ENCODE data around the gene PGA5. TPM values are rescaled to one million over a fixed set of nuclear protein-coding genes. Genes with fewer than 3 reads are reported as not detected.
"Not testable (repeated sequence)": the region's sequence is repeated elsewhere in the genome, so short reads cannot be mapped to it uniquely, and the experiment has no call there.

The PGA5 gene
- polyA plus RNA-seq (2014; cell fraction: cytosol; rRNA removed): not detected in 2 replicates
- not detected in 2 replicates for polyA plus RNA-seq (2014; cell fraction: nucleus; rRNA removed)

DNA sequence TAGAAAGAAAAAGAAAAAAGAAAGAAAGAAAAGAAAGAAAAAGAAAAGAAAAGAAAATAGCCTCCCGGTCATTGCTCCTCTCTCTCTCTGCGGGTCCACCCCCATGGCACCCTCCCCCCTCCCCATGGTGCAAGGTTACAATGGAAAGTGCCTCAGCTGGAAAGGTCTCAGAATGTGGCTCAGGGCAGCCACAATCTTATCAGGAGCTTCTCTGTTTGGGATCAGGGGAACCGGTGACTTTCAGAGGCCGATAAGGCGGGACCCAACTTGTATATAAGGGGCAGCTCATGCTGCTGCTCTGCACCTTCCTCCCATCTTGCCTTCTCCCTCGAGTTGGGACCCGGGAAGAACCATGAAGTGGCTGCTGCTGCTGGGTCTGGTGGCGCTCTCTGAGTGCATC is at the start of gene PGA5:
Gene PGA5, plus strand, starts transcription at position 301 of the 400 bp plus-strand sequence. Its CDS starts 52 bp downstream, at position 353.
- not testable (repeated sequence) for DNase-seq (ENCODE audit: low spot score)

DNA sequence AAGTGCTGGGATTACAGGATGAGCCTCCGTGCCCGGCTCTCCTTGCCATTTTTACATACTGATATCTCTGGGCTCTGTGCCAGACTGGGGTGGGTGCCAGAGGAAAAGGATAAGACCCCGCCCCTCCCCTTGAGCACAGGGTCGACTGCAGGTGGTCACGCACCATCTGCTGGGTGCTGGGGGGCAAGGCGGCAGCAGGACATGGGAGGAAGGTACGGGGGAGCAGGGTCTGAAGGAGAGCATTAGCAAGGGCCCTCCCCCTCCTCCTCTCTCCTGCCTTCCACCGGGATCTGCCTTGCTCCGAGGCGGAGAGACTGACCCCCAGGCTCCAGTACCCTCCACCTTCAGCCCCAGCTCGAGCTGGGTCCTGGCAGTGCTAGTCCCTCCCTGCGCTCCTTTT is 47.4 kb upstream of the PGA5 start:
- no peak for DNase-seq (ENCODE audit: low spot score)

DNA sequence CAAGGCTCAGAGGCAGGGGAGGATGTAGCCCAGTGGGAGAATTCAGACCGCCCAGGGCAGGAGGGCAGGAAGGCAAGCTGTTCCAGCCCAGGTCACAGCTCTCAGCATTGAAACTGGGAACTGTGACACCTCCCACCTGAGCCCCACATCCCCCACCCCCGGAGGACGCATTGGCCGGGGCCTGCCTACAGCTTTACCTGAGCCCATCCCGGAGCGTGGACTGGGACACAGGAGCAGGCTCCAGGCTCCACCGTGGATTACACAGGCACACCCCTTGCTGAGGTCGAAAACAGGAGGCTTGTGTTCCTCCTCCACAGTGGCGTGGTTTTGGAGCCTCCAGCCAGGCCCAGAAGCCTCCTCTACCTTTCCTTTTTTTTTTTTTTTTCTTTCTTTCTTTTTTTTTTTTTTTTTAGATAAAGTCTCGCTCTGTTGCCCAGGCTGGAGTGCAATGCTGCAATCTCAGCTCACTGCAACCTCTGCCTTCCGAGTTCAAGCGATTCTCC is 46.8 kb upstream of the PGA5 start:
- DNase-seq (ENCODE audit: low spot score): no peak

DNA sequence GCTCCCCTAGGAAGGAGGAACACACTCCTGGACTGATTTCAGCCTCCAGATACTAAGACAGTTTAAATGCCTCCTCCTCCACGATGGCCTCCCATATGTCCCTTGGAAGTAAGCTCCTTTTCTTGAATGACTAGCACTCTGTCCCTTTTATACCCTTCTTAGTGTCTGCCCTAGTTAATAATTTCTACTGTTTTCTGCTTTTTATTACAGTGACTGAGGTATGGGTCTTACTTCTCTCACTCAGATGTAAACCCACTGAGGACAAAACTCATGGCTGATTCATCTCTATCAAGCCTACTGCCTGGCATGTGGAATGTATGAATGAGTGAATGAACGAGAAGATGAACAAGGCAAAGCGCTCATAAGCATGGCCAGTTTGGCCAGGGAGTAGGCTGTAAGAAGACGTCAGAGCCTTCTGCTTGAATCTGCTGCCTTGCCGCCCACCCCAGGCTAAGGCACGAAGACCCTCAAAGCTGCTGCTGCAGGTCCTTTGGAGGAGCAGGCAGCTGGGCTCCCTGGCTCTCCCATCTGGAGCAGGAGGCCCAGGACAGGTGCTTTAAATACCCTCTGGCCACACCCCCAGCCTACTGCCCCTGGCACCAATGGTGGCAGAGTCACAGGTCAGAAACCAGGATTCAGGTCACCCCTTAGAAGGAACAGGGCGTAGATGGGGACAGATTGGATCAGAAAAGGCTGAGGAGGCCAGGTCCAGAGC is 45.8 kb upstream of the PGA5 start:
- DNase-seq (ENCODE audit: low spot score): no peak

DNA sequence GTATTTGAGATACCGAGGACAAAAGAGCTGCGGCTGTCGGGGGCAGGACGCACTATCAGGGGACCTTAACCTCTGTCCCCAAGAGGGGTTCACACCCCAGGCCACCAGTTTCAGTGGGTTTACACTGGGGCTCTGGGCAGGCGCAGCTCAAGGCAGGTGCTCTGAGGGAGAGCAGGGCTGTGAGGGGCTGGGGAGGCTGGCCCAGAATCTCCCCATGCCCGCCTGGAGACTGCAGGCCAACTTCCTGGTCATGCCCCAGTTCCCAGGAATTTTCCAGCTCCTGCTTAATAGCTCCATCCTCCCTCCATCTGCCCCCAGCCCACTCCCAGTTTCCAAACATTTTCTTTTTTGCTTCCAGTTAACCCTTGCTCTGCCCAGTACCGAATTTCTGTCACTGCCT is 45.3 kb upstream of the PGA5 start:
- no peak for DNase-seq (ENCODE audit: low spot score)

DNA sequence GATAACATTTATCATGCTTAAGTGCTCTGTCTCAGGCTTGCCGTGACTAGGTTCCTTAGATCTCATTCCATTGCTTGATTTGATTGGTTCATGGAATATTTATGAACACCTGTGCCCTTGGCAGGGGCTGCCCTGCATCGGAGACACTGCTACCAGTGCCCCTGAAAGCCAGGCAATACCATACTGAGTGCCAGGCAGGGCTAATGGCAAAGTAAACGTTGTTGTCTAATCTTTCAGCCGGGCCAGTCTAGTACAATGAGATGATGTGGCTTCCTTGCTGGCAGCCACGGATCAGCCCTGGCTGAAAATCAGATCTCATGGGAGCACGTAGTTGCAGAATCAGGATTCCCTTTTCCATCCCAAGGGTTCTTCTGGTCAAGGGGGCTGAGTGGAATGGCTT is 42.6 kb upstream of the PGA5 start:
- DNase-seq (ENCODE audit: low spot score): no peak

DNA sequence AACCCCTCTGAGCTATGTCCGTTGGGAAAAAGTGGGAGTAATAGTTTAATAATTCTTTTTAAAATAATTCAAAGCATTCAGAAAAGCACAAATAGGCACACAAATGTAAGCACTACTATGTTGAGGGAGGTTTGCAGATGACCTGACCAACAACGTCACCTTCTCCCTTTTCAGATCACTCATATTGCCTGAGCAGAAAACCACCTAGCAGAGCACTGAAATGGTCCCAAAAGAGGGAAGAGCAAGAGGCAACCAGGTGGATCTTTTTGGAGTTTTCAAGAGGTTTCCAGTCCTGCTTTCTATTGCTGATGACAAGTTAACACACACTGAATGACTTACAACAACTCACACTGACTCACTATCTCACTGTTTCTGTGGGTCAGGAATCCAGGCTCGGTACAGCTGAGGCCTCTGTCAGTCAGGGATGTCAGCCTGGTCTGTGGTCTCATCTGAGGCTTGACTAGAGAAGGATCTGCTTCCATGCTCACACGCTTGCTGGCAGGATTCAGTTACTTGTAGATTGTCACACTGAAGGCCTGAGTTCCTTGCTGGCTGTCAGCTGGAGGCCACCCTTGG is 41.9 kb upstream of the PGA5 start:
- no peak for DNase-seq (ENCODE audit: low spot score)

DNA sequence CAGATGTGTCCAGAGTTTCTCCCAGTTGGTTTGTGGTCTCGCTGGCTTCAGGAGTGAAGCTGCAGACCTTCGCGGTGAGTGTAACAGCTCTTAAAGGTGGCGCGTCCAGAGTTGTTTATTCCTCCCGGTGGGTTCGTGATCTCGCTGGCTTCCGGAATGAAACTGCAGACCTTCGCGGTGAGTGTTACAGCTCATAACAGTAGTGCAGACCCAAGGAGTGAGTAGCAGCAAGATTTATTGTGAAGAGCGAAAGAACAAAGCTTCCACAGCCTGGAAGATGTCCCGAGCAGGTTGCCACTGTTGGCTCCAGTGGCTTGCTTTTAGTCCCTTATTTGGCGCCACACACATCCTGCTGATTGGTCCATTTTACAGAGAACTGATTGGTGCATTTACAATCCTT is 39.5 kb upstream of the PGA5 start:
- no peak for DNase-seq (ENCODE audit: low spot score)

DNA sequence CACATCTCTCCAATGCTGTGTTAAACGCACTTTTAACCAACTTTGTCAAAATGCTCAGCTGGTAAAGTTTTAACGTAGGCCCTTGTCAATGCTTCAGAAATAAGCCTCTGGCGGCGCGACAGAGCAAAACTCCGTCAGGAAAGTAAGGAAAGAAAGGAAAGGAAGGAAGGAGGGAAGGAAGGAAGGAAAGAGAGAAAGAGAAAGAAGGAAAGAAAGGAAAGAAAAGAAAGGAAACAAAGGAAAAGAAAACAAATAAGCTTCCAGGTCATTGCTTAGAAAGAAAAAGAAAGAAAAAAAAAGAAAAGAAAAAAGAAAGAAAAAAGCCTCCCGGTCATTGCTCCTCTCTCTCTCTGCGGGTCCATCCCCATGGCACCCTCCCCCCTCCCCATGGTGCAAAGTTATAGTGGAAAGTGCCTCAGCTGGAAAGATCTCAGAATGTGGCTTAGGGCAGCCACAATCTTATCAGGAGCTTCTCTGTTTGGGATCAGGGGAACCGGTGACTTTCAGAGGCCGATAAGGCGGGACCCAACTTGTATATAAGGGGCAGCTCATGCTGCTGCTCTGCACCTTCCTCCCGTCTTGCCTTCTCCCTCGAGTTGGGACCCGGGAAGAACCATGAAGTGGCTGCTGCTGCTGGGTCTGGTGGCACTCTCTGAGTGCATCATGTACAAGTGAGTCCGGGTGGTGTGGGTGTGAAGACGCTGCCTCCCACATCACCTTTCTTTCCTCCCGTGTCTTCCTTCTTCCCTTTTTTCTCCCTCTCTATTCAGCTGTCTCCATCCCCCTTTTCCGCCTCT is 37.8 kb upstream of the PGA5 start, which contains the start of gene PGA3:
Gene PGA3, plus strand, starts transcription at position 566 of the 797 bp plus-strand sequence. Its CDS starts 50 bp downstream, at position 616.
- DNase-seq (ENCODE audit: low spot score): not testable (repeated sequence)

DNA sequence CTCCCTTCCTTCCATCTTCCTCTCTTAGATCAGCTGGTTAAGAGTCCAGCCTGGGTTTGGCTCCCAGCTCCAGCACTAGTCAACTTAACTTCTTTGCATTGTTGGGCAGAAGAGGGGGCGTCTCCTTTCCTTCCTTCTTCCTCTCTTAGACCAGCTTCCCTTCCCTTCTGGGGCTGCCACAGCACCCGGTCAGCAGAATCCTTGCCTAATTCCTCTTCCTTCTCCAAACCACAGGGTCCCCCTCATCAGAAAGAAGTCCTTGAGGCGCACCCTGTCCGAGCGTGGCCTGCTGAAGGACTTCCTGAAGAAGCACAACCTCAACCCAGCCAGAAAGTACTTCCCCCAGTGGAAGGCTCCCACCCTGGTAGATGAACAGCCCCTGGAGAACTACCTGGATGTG is 37.1 kb upstream of the PGA5 start:
- DNase-seq (ENCODE audit: low spot score): not testable (repeated sequence)

DNA sequence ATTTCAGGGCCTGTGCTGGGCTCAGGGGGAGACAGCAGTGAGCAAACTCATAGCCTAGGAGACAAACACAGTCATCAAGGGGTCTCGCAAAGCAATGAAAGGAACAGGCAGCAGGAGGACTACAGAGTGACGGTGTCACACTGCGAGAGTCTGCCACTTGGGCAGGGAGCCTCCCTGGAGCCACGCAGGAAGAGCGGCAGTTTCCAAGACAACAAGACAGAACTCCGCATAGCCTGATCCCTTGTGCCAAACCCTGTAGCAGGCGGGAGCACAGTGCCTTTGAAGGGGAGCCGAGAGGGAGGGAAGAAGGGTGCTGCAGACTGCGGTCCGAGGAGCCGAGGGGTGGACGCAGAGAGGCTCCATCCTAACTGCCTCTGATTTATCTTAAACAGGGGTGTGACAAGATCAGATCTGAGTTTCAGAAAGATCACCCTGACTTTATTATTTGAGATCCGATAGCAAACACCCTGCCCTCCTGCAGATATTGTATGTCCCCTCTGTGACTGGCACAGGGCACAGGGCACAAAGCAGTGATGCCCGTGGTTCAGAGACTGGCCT is 36.4 kb upstream of the PGA5 start:
- DNase-seq (ENCODE audit: low spot score): not testable (repeated sequence)

DNA sequence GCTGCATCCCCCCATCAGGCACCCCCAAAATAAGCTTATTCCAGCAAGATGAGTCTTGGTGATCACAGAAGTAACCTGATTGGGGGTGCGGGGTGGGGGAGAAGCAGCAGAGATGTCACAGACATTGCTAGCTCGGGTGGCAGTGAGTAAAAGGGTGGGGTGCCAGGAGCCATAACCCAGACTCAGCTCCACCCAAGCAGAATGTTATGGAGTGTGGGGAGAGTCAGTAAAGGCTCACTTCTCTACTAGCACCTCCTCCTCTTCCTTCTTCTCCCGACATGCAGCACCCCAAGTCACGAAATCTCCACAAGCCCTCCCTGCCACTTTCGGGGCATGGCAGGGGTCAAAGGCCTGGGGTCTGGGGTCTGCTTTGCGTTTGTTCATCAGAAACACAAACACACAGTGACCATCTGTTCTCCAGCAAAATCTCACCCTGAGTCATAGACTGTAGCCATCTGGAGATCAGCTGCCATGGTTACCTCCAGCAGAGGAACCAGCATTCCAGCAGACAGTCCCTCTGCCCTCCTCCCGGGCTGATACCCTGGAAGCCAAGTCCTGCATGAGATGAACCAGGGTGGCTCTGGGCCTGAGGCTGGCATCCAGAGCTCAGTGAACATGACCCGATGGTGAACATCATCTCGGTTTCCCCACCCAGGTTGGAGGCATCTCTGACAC is 33.2 kb upstream of the PGA5 start:
- not testable (repeated sequence) for DNase-seq (ENCODE audit: low spot score)

DNA sequence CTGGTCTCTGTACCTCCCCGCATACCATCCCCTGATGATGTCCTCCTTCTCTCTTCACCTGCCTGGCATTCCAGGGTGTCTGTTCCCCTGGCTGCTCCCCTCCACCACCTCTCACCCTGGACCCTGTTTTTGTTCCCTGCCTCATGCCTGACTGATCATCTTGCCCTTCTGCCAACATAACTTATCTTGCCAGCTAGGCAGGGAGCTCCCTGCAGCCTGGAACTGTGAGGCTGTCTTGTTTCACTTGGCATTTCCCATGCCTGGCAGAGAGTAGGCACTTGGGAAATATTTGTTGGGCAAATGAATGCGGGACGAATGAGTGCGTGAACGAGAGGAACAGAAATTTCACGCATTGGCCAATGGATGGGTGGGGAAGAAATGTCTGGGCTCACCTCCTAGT is 30.3 kb upstream of the PGA5 start:
- not testable (repeated sequence) for DNase-seq (ENCODE audit: low spot score)

DNA sequence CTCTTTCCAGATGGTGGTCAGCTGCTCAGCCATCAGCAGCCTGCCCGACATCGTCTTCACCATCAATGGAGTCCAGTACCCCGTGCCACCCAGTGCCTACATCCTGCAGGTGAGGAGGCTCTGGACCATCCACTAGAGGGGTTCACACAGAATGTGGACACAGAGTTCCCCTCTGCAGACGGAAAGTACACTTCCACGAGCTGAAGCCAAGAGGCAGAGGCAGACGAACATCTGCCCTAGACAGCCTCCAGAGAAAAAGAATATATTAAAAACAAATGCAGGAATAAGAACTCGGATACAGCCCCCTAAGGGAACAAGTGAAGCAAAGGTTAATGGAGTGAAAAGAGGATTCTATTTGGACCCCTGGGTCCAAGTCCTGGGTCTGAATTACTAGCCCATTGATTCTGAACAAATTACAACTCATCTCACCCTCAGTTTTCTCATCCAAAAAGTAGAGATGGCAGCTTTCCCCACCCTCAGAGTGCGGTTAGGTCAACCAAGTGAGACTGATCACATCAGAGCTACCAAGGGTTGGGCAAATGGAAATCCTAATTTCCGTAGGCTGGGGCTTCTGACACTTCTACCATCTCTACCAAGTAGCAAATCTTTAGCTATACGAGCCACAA is 29.5 kb upstream of the PGA5 start:
- not testable (repeated sequence) for DNase-seq (ENCODE audit: low spot score)

DNA sequence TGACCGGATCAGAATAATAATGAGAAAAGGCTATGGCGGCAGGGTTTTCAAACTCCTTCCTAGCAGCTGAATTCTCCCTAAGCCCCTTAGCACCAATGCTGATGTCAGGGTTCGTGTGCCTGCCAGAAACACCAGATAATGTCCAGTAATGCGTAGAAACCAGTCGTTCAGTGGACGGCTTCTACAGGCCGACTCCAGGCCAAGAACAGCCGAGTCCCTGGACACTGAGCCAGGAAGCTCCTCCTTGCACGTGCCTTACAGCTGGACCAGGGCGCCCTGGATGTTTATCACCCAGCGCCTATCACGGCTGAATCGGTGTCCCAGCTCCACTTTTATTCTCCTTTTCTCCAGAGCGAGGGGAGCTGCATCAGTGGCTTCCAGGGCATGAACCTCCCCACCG is 28.8 kb upstream of the PGA5 start:
- DNase-seq (ENCODE audit: low spot score): not testable (repeated sequence)

DNA sequence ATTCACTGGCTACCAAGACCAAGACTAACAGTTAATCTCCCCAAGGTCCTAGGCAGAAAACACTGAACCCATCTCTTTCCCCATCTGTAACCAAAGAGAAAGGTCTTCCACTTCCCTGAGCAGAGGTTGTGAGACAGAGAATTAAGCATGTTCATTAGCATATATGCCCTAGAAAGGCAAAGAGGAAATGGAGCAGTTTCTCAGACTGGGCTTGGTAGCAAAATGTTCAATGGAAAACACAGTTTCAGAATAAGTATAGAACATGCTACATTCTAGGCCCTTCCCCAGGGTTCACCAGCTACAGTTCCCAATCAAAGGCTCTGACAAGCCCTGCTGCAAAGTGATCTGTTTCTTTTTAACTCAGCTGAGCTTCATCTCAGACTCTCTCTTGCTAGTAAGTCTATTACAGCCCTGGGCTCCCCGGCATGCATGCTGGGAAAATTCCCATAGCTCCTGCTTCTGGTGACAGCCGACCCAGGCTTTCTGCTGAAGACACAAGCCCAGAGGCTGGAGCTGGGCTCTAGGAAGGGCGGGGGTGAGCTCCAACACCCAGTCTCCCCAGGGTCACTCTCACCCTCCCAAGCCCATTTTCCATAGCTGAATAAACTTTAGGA is 27.2 kb upstream of the PGA5 start:
- DNase-seq (ENCODE audit: low spot score): not testable (repeated sequence)

DNA sequence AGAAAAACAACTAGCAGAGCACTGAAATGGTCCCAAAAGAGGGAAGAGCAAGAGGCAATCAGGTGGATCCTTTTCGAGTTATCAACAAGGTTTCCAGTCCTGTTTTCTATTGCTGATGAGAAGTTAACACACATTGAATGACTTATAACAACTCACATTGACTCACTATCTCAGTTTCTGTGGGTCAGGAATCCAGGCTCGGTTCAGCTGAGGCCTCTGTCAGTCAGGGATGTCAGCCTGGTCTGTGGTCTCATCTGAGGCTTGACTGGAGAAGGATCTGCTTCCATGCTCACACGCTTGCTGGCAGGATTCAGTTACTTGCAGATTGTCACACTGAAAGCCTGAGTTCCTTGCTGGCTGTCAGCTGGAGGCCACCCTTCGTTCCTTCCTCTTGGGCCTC is 22.7 kb upstream of the PGA5 start:
- DNase-seq (ENCODE audit: low spot score): not testable (repeated sequence)

DNA sequence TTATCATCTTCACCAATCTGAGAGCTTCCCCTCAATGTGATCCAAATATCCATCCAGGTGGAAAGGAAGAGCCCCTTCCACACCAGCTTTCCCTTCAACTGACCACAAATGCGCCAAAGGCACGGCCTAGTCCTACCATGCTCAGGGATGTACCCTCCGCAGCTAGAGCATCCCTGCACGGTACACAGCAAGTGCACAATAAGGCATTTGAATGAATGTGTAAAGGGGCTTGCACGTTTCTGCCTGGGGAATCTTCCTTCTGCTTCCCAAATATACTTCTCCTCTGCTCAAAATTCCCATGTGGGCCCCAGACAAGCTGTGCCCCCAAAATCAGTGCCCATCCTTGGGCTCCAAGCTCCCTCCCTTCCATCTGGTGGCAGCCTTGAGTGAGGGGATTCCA is 22.0 kb upstream of the PGA5 start:
- DNase-seq (ENCODE audit: low spot score): not testable (repeated sequence)

DNA sequence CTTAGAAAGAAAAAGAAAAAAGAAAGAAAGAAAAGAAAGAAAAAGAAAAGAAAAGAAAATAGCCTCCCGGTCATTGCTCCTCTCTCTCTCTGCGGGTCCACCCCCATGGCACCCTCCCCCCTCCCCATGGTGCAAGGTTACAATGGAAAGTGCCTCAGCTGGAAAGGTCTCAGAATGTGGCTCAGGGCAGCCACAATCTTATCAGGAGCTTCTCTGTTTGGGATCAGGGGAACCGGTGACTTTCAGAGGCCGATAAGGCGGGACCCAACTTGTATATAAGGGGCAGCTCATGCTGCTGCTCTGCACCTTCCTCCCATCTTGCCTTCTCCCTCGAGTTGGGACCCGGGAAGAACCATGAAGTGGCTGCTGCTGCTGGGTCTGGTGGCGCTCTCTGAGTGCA is 18.9 kb upstream of the PGA5 start, which contains the start of gene PGA4:
Gene PGA4, plus strand, starts transcription at position 301 of the 400 bp plus-strand sequence. Its CDS starts 54 bp downstream, at position 355.
- not testable (repeated sequence) for DNase-seq (ENCODE audit: low spot score)

DNA sequence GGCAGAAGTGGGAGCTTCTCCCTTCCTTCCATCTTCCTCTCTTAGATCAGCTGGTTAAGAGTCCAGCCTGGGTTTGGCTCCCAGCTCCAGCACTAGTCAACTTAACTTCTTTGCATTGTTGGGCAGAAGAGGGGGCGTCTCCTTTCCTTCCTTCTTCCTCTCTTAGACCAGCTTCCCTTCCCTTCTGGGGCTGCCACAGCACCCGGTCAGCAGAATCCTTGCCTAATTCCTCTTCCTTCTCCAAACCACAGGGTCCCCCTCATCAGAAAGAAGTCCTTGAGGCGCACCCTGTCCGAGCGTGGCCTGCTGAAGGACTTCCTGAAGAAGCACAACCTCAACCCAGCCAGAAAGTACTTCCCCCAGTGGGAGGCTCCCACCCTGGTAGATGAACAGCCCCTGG is 18.3 kb upstream of the PGA5 start:
- not testable (repeated sequence) for DNase-seq (ENCODE audit: low spot score)
